IMR-90 (cell line): Measurements from ENCODE around the gene CYP46A1.

Experiments used
- BHLHE40 ChIP-seq: fragments of 150-350 bp; IDR thresholded peaks from 2 replicates; pipeline ENCODE4 v1.6.1; 2016; ENCODE audit warnings: mild to moderate bottlenecking, low read depth, low read length
- CEBPB ChIP-seq: IDR thresholded peaks from 2 replicates; pipeline ENCODE4 v1.6.1; 2012; ENCODE audit warnings: low read depth, low read length, improper control_type of control experiment
- CHD1 ChIP-seq: IDR thresholded peaks from 2 replicates; pipeline ENCODE4 v1.6.1; 2012; ENCODE audit warnings: low read depth, low read length, improper control_type of control experiment
- MAFK ChIP-seq: IDR thresholded peaks from 2 replicates; pipeline ENCODE4 v1.6.1; 2012; ENCODE audit warnings: low read depth, low read length, improper control_type of control experiment
- MAZ ChIP-seq: IDR thresholded peaks from 2 replicates; pipeline ENCODE4 v1.6.1; 2012; ENCODE audit warnings: low read depth, mild to moderate bottlenecking, low read length, improper control_type of control experiment, moderate library complexity, borderline replicate concordance
- MXI1 ChIP-seq: IDR thresholded peaks from 2 replicates; pipeline ENCODE4 v1.6.1; 2012; ENCODE audit warnings: low read depth, mild to moderate bottlenecking, low read length, moderate library complexity, borderline replicate concordance
- NFE2L2 ChIP-seq: fragments of 150-350 bp; IDR thresholded peaks from 2 replicates; pipeline ENCODE4 v1.6.1; 2016; ENCODE audit warnings: low read depth, mild to moderate bottlenecking, low read length
- POLR2A ChIP-seq: IDR thresholded peaks from 2 replicates; pipeline ENCODE4 v1.6.1; 2012; ENCODE audit warnings: mild to moderate bottlenecking, low read depth, low read length
- RAD21 ChIP-seq: IDR thresholded peaks from 2 replicates; pipeline ENCODE4 v1.6.1; 2012; ENCODE audit warnings: low read length, improper control_type of control experiment
- RCOR1 ChIP-seq: IDR thresholded peaks from 2 replicates; pipeline ENCODE4 v1.6.1; 2012; ENCODE audit warnings: mild to moderate bottlenecking, low read length, improper control_type of control experiment; ENCODE audit not compliant: insufficient replicate concordance
- RFX5 ChIP-seq: IDR thresholded peaks from 2 replicates; pipeline ENCODE4 v1.8.0; 2012; ENCODE audit warnings: low read depth, mild to moderate bottlenecking, low read length, moderate library complexity
- USF2 ChIP-seq: fragments of 150-350 bp; IDR thresholded peaks from 2 replicates; pipeline ENCODE4 v1.6.1; 2017; ENCODE audit warnings: mild to moderate bottlenecking, antibody characterized with exemption, low read length, low read depth
- TF ChIP-seq, protein P1 (sequence below): conservative IDR thresholded peaks from 2 replicates; pipeline ENCODE4 v1.5.1; 2012; ENCODE audit warnings: mild to moderate bottlenecking, low read depth, low read length, improper control_type of control experiment
- TF ChIP-seq, protein P2 (sequence below): fragments of 150-350 bp; IDR thresholded peaks from 2 replicates; pipeline ENCODE4 v1.6.1; 2016; ENCODE audit warnings: low read depth, mild to moderate bottlenecking, low read length, moderate library complexity, borderline replicate concordance

DNA sequence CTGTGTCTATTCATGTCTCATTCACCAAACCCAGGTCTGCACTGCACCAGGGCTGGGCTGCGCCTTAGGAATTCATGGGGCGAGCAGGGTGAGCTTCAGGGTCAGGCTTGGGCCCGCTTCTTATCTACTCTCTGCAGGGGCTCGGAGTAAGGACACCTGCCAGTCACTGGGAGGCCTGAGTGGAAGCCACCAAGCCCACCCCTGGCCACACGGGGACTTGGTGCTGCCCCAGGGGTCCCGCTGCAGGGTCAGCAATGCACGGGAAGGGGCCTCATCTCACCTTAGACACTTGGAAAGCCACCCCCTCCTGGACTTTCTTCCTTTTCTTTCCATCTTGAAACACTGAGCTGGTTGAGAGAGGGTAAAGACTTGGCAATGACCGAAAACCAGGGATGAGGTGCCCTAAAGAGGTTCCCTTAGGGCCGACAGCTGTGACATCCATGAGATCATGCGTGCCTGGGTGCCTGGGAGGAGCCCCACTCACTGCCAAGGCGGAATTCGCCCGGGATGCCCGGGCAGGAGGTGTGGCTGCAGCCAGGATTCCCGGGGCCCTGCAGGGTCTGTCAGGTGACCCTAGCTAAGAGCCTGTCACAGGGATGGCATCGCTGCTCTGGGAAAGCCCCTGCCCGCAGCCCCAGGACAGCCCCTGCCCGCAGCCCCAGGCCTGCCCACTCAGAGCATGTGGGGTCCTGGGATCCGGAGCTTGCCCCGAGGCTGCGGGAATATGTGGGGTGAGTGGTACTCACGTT, 63.7 kb downstream of the CYP46A1 start:
- no peak for TF ChIP-seq NFE2L2
- no peak for TF ChIP-seq MAFK
- TF ChIP-seq CHD1 = no peak
- TF ChIP-seq, protein P1, sequence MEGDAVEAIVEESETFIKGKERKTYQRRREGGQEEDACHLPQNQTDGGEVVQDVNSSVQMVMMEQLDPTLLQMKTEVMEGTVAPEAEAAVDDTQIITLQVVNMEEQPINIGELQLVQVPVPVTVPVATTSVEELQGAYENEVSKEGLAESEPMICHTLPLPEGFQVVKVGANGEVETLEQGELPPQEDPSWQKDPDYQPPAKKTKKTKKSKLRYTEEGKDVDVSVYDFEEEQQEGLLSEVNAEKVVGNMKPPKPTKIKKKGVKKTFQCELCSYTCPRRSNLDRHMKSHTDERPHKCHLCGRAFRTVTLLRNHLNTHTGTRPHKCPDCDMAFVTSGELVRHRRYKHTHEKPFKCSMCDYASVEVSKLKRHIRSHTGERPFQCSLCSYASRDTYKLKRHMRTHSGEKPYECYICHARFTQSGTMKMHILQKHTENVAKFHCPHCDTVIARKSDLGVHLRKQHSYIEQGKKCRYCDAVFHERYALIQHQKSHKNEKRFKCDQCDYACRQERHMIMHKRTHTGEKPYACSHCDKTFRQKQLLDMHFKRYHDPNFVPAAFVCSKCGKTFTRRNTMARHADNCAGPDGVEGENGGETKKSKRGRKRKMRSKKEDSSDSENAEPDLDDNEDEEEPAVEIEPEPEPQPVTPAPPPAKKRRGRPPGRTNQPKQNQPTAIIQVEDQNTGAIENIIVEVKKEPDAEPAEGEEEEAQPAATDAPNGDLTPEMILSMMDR = no peak
- no peak for TF ChIP-seq RAD21
- no peak for TF ChIP-seq POLR2A
- TF ChIP-seq MAZ = no peak
- TF ChIP-seq RCOR1 = no peak
- TF ChIP-seq RFX5 = no peak
- TF ChIP-seq USF2 = no peak
- TF ChIP-seq MXI1 = no peak
- TF ChIP-seq, protein P2, sequence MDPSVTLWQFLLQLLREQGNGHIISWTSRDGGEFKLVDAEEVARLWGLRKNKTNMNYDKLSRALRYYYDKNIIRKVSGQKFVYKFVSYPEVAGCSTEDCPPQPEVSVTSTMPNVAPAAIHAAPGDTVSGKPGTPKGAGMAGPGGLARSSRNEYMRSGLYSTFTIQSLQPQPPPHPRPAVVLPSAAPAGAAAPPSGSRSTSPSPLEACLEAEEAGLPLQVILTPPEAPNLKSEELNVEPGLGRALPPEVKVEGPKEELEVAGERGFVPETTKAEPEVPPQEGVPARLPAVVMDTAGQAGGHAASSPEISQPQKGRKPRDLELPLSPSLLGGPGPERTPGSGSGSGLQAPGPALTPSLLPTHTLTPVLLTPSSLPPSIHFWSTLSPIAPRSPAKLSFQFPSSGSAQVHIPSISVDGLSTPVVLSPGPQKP = no peak
- no peak for TF ChIP-seq CEBPB
- TF ChIP-seq BHLHE40 = no peak
